GM21528 (cell line): ENCODE measurements around the gene PLXNA2.

Experiments
- ATAC-seq: cut with Tn5 transposase; IDR thresholded peaks from one replicate; pipeline ENCODE4 v1.9.1; 2021; ENCODE audit warnings: mild to moderate bottlenecking, moderate library complexity; ENCODE audit not compliant: unreplicated experiment, low FRiP score

The PLXNA2 gene, protein sequence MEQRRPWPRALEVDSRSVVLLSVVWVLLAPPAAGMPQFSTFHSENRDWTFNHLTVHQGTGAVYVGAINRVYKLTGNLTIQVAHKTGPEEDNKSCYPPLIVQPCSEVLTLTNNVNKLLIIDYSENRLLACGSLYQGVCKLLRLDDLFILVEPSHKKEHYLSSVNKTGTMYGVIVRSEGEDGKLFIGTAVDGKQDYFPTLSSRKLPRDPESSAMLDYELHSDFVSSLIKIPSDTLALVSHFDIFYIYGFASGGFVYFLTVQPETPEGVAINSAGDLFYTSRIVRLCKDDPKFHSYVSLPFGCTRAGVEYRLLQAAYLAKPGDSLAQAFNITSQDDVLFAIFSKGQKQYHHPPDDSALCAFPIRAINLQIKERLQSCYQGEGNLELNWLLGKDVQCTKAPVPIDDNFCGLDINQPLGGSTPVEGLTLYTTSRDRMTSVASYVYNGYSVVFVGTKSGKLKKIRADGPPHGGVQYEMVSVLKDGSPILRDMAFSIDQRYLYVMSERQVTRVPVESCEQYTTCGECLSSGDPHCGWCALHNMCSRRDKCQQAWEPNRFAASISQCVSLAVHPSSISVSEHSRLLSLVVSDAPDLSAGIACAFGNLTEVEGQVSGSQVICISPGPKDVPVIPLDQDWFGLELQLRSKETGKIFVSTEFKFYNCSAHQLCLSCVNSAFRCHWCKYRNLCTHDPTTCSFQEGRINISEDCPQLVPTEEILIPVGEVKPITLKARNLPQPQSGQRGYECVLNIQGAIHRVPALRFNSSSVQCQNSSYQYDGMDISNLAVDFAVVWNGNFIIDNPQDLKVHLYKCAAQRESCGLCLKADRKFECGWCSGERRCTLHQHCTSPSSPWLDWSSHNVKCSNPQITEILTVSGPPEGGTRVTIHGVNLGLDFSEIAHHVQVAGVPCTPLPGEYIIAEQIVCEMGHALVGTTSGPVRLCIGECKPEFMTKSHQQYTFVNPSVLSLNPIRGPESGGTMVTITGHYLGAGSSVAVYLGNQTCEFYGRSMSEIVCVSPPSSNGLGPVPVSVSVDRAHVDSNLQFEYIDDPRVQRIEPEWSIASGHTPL (N-terminal part only)

DNA sequence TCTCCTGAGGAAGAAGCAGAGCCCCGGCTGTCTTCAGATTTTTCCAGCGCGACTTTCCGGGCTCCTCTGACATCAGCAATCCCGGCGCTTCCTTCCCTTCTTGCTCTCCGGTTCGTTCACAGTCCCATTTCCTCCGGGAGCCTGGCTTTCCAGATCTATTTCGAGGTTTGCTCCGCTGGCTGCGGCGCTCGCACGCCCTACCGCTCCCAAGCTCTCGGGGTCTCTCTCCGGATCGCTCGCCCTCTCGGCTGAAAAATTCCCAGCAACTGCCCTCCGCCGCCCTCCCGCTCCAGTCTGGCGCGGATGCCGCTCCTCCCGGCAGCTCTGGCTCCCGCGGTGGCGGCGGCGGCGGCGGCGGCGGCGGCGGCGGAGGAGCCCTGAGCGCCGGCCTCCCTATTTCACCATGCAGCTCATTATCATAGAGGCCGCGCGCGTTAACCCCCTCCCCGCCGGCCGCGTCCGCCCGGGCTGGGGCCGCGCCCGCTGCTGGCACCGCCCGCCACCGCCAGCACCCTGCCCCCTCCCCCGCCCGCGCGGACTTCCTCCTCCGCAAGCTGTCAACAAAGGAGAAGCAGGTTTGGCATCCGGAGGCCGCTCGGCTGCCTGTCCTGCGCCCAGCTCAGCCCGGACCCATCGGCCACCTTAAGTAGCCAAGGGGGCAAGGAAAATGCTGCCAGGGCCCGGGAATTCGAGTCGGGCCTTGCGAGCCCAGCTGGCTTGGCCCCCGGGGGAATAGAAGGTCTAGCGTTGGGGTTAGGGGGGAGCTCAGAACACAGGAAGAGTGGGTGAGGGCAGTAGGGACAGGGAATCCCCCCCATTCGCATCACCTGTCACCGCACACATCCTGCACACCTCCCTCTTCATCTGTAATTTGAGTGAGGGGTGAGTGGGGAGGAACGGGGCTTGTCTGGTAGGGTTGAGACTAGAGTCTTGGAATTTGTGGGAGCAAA is at the start of gene PLXNA2:
Gene PLXNA2, minus strand, starts transcription at position 418 of the 950 bp plus-strand sequence. CDS start 26,462 bp downstream, outside the sequence.
- ATAC-seq: peak; percentile 39

DNA sequence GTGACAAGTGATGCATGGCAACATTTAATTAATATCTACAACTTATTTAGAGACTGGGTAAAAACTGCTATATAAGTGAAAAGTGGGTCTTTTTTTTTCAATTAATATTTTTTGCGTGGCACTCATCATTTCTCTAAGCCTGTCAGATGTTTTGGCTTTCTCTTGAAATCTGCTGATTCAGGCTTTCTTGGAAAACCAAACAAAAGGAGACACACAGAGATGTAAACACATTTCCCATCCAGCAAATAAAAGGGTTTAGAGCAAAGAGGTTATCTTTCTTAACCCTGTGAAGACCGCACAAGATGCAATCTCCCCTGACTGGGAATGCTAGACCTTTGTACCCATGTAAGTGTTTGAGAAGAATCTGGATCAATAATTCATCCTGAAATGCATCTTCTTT is 48.7 kb upstream of the PLXNA2 start:
- ATAC-seq: no peak

DNA sequence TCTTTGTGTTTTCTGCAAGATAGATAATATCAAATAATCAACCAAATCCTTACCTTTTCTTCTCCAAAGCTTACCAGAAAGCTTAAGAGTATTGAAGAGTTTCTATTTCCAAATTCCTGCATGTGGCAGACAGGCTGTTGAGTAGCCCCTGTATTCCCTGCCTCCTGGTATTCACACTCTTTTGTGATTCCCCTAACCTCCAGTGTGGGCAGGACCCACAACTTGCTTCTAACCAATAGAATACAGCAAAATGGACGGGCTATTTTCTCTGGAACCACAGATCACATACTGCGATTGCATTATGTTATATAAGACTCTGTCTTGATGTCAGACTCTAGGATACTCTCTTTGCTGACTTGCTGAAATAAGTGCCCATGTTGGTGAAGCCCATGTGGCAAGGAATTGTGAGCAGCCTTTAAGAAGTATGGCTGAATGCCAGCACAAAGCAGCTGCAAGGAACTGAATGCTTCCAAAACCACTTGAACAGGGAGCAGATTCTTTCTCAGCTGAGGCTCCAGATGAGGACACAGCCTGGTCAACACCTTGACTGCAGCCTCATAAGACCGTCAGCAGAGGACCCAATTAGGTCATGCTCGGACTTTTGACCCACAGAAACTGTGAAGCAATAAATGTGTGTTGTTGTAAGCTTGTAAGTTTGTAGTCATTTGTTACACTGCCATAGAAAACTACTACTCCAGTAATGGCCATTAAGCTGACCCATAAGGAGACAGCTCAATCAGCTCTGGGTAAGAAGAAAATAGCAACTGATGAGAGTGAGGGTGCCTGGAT is 47.9 kb upstream of the PLXNA2 start:
- ATAC-seq: no peak

DNA sequence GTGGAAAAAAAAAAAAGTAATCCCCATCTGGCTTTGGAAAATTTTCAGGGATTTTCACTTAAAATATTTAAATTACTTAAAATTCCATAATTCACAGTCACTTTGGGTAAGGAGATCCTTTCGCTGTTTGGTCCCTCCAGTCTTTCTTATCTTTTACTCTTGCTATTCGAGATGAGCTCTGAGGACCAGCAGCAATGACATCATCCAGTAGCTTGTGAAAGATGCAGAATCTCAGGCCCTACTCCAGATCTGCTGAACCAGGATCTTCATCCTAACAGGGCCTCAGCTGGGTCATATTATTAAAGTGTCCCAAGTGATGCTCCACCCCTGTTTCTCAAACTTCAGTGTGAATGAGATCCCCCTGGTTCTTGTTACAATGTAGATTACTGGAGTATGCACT is 46.9 kb upstream of the PLXNA2 start:
- no peak for ATAC-seq

DNA sequence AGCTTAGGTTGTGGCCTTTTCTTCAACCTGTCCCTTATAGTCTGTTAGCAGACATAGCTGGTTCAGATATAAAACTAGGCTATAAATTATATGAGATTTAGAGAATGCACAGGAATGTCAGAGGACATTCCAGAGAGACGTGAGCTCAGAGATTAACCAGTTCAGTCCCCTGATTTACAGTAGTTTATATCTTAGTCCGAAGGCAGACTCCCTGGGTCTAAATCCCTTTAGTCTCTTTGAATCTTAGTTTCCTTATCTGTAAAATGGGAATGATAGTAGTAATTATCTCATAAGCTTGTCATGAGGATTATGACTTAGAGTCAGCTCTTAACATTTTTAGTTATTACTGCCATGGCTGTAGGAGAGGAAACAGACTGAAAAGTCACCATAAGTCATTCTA is 45.5 kb upstream of the PLXNA2 start:
- no peak for ATAC-seq

DNA sequence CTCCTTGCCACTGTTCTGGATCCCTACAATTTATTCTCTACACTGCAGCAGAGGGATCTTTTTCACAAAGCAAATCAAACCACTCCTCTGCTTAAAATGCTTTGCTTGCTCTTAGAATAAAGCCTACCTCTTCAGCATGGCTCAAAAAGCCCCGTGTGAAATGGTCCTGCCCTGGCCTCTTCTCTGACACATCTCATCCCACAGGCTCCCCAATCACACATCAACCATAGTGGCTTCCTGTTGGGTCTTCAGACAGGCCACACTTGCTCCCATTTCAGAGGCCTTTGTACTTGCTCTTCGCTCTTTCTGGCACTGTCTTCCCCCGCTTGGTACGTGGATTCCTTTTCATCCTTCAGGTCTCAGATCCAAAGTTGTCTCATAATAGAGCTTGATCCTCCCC is 44.3 kb upstream of the PLXNA2 start:
- no peak for ATAC-seq

DNA sequence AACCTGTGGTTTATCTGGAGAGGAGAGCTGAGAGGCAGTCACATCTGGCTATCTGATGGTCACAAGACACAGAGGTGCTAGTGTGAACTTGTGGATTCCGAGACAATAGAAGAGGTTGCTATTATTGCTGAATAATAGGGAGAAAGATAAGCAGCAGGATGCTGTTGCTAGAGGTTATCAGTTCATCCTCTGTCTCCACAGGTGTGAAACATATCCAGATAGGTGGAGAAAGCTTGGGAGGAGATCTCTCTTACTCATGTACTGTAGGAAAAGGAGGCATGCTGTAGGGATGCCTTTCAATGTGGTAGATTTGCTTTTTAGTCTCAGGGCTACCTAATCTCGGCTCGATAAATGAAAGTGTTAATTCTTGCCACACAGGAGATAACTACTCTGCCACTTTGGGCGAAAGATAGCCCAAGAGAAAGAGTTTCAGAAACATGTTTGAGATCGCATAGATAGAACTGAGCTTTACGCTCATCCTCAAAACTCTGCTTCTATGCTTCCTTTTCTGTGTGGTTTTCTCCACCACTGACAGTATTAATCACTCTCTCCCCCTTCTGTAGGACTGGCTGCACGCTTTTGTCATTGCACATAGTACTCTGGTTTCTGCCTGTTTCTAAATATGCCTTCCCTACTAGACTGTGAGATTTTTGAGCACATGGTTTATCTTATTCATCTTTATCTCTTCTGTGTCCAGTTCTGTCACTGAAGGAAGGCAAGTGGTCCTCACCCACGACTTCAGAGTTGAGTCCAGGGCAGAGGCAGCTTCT is 36.7 kb upstream of the PLXNA2 start:
- no peak for ATAC-seq

DNA sequence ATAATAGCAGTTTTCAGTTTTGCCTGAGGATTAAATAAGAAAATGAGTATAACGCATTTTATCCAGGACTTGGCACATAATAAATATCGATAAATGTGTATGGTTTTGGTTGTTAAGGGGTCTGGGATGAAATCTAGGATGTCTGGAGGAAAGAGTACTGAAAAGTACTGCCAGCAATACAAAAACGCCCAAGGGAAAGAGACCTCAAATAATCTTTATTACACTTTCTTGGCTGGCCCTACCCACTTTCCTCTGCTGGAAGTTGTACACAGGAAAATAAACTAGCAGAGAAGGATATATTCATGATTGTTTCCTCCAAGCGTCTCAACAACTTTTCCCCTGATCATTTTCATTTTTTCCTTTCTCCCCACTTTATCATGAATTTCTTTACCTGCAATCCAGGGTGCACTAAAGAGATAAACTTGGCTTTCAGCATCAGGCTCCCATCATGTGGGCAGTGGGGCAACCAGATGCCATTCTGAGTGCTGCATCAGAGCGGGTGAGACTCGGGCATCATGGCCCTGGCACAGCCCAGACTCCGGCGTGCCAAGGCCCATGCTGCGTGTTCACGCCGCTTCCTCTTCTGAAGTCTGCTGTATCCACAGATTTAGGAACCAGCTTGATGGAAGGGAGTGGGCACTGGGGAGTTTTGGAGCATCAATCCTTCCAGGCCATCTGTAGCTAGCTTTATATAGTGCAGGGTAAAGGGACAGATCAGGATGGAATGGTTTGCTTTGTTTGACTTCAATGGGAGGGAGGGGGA is 35.8 kb upstream of the PLXNA2 start:
- ATAC-seq: no peak

DNA sequence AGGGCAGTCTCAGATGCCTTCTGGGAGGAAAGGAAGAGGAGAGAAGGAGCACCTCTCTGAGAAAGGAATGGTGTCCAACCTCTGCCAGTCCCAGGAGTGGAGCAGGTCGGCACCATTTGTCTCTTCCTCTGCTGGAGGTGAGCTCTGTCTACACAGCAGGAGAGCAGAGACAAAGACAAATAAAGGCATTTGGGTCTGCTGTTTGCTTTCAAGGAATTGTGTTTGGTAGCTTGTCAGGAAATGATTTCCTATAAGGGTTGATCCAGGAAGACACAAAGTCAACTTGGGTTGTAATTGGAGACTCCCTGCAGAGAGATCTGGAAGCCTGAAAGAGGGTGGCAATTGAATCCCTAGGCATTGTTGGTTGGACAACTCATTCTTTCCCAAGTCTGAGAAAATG is 34.5 kb upstream of the PLXNA2 start:
- no peak for ATAC-seq

DNA sequence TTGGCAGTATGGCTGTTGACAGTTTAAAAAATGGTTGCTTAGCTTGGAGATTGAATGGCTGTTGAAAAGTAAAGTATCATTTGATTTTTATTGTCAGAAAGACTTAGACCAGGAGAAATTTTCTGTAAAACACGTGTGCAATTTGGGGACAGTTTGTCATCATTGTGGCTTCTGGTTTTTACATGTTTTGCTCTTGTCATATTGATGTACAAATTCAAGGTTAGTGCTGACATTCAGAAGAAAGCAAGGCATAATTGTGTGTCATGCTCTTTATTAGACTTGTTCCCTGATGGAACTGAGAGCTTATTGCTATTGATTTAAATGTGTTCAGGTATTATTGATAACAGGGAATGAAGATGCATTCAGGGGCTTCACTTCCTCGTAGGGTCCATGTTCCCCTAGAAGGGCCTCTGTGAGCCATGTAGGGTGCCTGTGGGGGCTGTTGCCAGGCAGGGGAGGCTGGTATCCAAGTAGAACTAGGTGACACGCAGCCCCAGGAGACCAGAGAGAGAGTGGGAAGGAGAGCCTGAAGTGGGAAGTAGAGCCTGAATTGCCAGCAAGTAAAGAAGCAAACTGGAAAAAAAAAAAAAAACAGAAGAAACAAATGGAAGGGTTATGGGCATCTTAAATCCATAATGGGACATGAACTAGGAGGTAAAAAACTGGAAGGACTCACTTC is 32.7 kb upstream of the PLXNA2 start:
- no peak for ATAC-seq

DNA sequence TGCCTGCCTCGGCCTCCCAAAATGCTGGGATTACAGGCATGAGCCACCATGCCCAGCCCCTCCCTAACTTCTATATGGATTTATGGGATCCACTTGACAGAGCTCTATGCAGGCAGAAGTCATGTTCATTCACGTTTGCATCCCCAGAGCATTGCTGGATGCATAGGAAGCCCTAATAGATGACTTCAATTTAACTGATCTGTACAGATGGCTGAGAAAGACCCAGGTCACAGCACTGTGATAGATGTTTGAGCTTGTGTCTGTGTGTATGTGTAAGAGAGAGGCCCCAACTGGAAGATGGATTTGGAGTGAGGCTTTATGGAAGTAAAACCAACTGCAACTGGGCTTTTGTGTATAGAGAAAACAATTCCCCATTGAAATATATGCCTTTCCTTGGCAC is 30.9 kb upstream of the PLXNA2 start:
- no peak for ATAC-seq

DNA sequence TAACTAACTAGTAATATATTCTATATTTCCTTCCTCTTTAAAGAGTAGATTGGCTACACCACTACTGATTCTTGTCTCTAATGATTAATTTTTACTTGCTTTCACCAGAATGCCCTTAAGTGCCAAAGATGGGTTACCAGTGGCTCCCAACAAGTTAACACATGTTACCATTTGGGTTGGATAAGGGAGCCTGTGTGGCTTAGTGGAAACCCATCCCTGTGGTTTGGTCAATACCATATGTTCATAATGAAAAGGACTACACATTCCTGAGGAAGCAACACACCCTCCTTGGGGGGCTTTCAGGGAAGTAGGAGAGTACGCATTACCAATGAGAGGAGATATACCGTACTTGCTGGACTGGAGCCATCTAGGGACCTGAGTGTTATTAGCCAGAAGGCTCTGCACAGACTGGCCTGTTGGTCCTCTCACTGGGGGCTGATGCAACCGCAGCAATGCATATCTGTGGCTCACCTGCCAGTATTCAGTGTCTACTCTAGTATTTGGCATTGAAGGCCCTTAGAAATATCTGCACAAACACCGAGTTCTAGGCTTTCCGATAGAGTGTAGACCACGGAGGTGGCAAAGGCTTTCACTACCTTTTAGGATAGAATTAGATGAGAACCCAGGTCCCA is 29.3 kb upstream of the PLXNA2 start:
- ATAC-seq: no peak

DNA sequence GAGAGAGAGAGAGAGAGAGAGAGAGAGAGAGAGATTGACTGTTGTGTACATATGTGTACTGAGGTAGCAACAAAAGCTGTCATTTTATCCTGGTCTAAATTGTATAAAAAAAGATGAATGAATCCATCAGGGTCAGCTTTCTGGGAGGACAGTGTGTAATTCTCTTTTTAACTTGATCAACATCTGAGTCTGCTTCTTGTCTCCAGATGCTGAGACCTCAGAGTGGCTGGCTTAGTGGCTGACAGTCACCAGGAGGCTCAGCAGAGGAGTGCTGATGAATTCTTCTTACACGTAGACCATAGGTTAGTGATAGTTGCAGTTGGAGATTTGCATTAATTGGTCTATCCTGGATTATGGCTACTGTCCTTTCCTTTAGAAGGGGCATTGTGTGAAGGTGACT is 28.5 kb upstream of the PLXNA2 start:
- ATAC-seq: no peak

DNA sequence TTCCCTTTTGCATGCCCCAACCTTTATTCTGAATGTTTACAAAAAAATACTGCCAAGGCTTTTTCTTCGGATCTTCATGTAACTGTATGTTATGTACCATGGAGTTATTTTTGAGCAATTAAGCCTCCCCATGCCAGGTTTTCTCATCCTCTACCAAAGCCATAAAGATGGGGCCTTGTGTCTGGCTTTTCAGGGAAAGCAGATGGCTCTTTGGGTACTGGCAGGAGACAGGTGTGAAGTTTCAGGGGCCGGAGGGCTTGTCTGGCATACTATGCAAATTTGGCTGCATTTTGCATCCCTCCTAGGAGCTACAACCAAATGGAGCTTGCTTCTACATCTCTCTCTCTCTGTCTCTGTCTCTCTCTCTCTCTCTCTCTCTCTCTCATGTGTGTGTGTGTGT is 28.1 kb upstream of the PLXNA2 start:
- no peak for ATAC-seq

DNA sequence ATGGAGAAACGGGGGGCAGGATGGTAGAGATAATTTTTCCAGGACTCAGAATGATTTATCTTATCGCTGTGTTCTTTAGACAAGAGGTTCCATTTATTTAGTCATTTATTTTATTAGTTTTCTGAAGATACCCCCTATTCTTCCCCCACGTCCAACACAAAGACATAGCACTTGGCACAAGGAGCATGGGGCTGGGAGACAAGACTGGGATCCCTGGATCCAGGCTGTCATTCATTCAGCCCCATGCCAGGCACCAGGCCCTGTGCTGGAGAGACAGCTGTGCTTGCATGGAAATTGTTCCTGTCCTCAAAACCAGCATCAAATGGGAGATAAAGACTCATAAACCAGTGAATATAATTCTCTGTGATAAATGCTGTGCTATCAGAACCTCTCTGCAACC is 27.1 kb upstream of the PLXNA2 start:
- ATAC-seq: no peak

DNA sequence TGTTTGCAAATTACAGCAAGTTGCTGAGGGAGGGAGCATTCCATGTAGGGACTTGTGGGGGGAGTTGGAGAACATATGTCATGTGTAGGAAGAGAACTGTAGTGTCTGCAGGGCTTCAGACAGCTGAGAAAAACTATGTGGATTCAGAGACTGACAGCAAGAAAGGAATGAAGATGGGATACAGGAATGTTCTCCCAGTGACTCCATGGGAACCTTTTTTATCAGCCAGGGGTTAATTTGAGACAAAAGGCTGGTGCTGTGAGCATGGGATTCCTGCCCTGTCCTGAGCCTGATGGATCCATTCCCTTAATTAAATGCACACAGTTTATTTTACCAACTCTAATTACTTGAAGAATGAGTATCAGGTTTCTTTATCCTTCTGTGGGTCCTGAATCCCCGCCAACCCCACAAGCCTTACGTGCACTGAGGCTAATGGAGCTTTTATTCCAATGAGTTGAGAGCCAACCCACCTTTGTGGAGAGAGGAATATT is 26.5 kb upstream of the PLXNA2 start:
- ATAC-seq: no peak

DNA sequence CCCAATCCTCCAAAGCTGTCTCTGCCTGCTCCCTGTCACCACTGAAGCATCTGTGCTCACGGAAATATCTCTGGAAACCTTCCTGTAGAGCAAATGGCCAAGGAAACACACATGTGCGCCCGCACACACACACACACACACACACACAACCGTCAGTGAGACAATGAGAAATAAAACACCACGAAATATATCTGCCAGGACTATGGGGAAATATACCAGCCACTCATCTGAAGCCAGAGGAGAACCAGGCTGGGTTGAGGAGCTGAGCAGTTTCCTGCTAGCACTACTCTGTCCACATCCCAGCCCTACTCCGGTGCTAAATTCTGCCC is 25.1 kb upstream of the PLXNA2 start:
- ATAC-seq: no peak
